ENCODE results near the gene SYT3.
"Not testable (repeated sequence)": the region's sequence is repeated elsewhere in the genome, so short reads cannot be mapped to it uniquely, and the experiment has no call there.

Gene SYT3

DNA sequence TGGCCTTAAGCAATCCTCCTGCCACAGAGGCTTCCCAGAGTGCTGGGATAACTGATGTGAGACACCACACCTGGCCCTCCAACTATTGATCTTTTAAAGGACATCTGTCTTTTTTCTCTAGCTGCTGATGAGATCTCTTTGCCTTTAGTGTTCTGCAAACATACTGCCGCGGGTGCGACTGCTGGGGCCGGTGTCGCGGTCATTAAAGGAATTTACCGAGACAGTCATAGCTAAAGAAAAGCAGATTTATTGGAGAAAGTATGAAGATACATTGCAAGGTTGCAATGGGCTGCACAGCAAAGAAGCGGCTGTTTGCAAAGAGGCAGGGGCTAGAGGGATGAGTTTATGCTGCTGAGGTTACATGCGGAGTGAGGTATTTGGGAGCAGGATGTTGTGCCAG, 40.3 kb downstream of the SYT3 start:
- DNase-seq: no peak

DNA sequence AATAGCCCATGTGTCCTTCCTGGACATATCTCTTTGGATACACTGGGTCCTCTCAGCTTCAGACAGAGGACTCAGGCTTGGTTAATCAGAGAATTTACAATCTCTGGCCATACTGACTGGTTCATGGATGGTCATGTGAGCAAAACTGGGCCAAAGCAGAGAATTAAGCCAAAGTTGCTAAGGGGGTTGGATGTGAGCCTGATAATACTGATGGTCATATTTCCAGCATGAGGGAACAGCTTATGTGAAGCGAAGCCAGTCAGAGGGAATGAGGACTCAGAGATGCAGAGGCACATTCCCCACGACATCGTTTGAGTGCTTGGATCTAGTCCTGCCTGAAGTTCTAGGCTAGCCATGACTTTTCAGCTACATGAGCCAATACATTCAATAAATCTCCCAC, 49.5 kb downstream of the SYT3 start:
- DNase-seq: no peak

DNA sequence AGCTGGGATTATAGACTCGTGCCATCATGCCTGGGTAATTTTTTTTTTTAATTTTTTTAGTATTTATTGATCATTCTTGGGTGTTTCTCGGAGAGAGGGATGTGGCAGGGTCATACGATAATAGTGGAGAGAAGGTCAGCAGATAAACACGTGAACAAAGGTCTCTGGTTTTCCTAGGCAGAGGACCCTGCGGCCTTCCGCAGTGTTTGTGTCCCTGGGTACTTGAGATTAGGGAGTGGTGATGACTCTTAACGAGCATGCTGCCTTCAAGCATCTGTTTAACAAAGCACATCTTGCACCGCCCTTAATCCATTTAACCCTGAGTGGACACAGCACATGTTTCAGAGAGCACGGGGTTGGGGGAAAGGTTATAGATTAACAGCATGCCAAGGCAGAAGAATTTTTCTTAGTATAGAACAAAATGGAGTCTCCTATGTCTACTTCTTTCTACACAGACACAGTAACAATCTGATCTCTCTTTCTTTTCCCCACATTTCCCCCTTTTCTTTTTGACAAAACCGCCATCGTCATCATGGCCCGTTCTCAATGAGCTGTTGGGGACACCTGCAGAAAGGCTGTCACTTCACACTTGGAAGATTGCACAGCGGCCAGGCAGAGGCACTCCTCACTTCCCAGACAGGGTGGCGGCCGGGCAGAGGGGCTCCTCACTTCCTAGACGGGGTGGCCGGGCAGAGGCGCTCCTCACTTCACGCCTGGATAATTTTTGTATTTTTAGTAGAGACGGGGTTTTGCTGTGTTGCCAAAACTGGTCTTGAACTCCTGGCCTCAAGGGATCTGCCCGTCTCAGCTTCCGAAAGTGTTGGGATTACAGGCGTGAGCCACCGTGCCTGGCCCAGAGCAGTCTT, 57.7 kb downstream of the SYT3 start:
- not testable (repeated sequence) for DNase-seq

DNA sequence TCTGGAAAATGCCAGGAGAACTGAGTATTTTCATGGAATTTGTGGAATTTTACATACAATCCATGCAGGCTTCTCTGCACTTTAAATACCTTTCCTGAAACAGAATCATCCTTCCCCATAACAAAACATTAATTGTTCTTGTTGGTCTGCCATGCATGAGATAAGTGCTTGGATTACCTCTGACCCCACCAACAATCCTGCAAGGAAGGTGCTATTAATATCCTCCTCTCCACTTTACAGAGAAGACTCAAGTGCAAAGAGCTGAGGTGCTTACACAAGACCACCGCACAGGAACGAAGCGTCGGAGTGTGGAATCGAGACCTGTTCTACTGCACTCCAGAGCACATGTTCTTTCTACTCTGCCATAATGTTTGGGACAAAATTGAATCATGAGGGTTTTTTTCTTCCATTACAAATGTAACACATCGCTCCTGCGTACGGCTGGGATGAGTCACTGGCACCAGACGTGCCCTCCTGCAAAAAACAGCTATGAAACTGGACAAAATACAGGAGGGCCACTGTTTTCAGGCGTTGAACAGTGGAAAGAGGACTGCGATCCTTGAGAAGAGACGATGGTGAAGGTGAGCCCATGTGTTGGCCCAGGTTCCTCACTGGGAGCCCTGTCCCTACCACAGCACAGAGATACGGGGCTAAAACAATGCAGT, 58.6 kb downstream of the SYT3 start:
- no peak for DNase-seq

DNA sequence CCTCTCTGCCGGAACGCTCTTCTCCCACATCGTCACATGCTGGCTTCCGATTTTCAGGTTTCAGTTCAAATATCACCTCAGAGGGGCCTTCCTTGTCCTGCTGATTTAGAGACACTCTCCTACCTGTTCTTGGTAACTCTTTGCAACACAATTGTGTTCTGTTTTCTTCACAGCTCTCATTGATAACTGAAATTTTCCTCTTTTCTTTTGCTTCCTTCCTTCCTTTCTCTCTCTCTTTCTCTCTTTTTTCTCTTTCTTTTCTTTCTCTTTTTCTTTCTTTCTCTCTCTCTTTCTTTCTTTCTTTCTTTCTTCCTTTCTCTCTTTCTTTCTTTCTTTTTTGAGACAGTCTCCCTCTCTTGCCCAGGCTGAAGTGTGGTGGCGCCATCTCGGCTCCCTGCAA, 59.4 kb downstream of the SYT3 start:
- DNase-seq: no peak

DNA sequence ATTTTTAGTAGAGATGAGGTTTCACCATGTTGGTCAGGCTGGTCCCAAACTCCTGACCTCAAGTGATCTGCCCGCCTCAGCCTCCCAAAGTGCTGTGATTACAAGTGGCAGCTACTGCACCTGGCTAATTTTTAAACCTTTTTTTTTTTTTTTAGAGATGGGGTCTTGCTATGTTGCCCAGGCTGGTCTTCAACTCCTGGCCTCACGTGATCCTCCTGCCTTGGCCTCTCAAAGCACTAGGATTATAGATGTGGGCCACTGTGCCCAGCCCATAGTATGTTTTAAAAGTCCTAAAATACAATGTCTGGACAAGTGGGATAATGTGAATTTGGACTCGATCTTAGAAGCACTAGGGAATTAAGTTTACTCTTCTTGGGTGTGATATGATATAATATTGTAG, 62.9 kb downstream of the SYT3 start:
- not testable (repeated sequence) for DNase-seq

DNA sequence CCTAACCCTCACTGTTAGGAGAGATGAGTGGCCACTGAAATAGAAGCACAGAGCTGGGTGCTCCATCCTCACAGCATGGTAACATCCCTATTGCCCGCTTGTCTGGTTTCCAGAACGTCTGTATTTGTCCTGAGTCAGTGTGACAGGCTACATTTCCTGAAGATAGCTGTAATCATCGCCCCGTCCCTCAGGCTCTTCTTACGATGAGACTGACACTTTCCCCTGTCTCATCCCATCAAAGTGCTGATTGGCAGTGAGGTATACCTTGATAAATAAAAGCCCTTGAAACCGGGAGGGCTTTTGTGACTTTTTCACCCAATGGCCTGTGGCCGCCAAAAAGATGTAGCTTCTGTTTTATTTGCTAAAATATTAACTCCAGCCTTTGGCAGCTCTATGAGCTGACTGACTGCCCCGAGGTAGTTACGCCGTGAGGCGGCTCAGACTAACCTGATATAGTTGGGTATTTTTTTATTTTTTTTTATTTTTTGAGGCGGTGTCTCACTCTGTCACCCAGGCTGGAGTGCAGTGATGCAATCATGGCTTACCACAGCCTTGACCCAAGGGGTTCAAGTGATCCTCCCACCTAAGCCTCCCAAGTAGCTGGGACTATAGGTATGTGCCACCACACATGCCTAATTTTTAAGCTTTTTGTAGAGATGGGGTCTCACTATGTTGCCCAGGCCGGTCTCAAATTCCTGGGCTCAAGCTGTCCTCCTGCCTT, 65.8 kb downstream of the SYT3 start:
- DNase-seq: no peak

Measured in activated T-cell treated with anti-CD3 and anti-CD28 coated beads, Interleukin-2, amount 50 U/mL, for 1 hour (primary cell).